HG03442 (cell line): ENCODE results near the gene RPS6KA2.
A peak's percentile ranks its signal among the peaks of the same experiment; 100 is the strongest.

ENCODE experiments used
- ATAC-seq: cut with Tn5 transposase; IDR thresholded peaks from one replicate; pipeline ENCODE4 v1.9.1; 2021; ENCODE audit warnings: mild to moderate bottlenecking, moderate library complexity; ENCODE audit not compliant: unreplicated experiment

RPS6KA2 gene

GRCh38 chr6:166459272-166459671, 167.8 kb downstream of the RPS6KA2 start:
- ATAC-seq = no peak

GRCh38 chr6:166456395-166457156, 170.5 kb downstream of the RPS6KA2 start:
- ATAC-seq = peak; percentile 63

GRCh38 chr6:166454692-166455515, 172.1 kb downstream of the RPS6KA2 start:
- no peak for ATAC-seq

GRCh38 chr6:166453651-166454050, 173.4 kb downstream of the RPS6KA2 start:
- no peak for ATAC-seq

GRCh38 chr6:166450167-166450873, 176.7 kb downstream of the RPS6KA2 start:
- no peak for ATAC-seq

DNA sequence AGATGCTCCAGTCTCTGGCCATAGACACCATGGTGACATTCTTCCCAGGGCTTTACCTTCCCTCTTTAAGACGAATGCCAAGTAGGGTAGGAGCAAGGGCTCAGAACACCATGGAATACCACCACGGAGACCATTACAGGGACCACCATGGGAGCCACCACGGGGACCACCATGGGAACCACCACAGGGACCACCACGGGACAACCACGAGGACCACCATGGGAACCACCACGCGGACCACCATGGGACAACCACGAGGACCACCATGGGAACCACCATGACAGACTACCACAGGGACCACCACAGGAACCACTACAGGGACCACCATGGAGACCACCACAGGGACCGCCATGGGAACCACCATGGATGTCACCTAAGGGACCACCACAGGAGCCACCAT, 177.4 kb downstream of the RPS6KA2 start:
- no peak for ATAC-seq

DNA sequence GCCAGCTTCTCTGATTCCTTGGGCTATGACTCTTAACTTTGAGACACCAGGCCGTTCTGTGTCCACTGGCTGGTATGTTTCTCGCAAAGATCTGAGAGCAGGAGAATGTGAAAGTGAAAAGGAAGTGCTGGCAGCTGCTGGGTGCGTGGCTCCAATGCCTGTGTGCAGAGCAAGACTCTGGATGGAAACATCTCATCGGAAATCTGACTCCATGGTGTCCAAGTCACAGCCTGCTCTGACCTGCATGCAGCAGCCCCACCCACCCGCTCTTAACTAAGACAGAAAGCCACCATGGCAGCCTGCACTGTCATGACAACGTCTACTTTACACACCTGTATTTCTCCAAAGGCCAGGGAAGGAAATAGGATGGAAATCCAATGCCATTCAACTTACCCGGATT, 178.0 kb downstream of the RPS6KA2 start:
- no peak for ATAC-seq

- no peak for ATAC-seq
Observed at GRCh38 chr6:166448432-166448831, 178.6 kb downstream of the RPS6KA2 start.

GRCh38 chr6:166446567-166447065, 180.4 kb downstream of the RPS6KA2 start:
- ATAC-seq = no peak

DNA sequence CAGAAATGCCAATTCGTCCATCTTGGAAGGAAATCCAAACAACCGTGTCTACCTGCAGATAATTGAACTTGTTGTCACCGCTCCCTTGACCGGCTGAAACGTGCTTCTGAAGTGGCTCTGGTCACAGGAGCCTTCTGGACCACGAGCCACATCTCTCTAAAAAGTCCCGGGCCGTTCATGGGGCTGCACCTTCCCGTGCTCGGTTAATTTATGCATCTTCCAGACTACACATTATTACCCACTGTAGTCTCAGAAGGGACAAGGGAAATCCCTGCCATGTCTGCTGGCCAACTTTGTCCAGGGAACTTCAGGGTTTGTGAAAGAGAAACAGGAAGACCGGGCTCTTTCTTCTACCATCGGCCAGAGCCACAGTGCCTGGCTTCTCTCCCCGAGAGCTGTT, 180.9 kb downstream of the RPS6KA2 start:
- ATAC-seq = no peak

DNA sequence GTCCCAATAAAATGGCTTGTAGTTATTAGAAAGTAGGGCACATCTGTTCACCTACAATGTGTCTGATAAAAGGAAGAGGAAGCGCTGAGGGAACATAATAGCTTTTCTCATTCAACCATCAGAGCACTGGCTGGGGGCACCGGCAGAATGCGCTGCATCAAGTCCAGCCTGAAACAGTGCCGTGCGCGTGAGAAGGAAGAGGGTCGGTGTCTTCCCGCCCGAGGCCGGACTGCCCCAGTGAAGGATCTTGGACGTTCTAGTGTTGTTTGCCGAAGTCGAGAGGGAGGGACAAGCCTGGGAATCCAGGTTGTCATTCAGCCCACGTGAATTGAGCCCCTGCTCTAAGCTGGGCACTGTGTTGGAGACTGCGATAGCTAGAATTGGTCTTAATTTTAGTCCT, 182.6 kb downstream of the RPS6KA2 start:
- no peak for ATAC-seq

- no peak for ATAC-seq
Observed at GRCh38 chr6:166443166-166443565, 183.9 kb downstream of the RPS6KA2 start.

GRCh38 chr6:166442131-166442685, 184.8 kb downstream of the RPS6KA2 start:
- no peak for ATAC-seq

GRCh38 chr6:166441325-166442078, 185.5 kb downstream of the RPS6KA2 start:
- ATAC-seq = no peak

GRCh38 chr6:166440729-166441128, 186.3 kb downstream of the RPS6KA2 start:
- no peak for ATAC-seq

DNA sequence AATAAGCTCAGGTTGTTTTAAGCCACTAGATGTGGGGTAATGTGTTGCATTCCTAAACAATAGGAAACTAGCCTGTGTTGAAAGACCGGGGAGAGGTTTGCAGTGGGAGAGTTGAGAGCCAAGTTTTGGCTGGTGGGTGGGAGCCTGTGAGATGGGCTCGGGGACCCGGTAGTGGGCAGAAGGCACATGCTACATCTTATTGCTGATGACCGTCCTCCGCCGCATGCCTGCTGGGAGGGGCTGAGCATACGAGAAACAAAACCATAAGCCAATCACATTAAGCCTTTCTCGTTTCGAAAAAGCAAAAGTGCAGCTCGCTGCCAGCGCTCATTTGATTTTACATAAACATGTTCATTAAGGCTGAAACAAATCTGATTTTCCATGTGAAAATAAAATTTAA, 186.9 kb downstream of the RPS6KA2 start:
- ATAC-seq = no peak

DNA sequence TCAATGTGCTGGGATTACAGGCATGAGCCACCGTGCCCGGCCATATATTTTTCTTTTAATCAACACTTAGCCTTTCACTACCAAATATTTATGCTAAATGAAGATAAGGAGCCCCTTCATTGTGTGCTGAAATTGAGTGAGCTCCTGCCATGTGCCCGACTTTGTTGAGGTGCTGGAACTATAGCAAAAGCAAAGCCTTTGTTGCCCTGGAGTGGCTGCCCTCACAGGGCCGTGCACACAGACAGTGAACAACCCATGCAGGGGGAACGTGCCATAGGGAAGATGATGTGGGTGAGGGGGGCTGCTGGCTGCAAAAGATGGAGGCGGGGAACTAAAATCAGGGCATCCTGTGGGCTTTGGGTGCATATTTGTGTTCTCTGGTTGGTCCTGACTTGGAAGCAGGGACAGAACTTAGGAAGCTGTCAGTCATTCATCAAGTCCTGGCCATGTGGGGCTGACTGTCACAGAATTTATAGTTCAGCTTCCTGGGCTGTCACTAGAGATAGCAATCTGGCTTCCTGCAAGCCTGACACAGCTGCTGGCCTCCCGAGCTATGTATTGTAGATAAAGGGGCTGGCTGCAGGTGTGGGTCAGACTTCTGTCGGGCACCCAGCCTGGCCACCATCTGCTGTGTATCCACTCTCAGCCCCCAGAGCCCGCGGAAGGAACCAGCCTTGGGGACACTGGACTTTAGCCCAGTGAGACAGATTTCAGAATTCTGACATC, 187.5 kb downstream of the RPS6KA2 start:
- ATAC-seq = no peak

- ATAC-seq = no peak
Observed at GRCh38 chr6:166438211-166438861, 188.7 kb downstream of the RPS6KA2 start.

DNA sequence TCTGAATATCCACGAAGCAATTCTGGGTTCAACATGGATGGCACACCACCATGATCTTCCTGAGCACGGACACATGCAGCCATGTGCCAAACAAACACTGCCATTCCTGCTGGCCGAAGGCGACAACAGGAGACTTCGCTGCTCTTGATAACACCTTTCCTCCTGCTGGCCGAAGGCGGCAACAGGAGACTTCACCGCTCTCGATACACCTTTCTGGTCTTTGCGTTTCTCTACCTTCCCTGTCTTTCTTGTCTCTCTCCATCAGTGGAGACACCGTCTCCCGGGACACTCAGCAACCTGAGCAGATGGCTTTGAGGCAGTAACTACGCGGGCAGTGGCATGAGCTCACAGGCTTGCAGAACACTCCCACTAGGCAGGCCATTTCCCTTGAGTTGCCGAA, 189.4 kb downstream of the RPS6KA2 start:
- ATAC-seq = no peak
